HCT116 (cell line): Measurements from ENCODE around the gene CEMIP2.

Experiments
- CEBPB ChIP-seq: IDR thresholded peaks from 2 replicates; pipeline ENCODE4 v1.6.1; 2012; ENCODE audit warnings: low read depth
- CTCF ChIP-seq, 3 experiments: fragments of 200-600 bp in 1 of 3; sonication (generic) in 1 of 3; IDR thresholded peaks in 2 of 3; conservative IDR thresholded peaks in 1 of 3; 2 replicates each; pipeline ENCODE4 v1.5.1; 2012 to 2017; ENCODE audit warnings: low read depth in 2 of 3, low read length in 2 of 3, antibody characterized with exemption in 1 of 3, borderline replicate concordance in 1 of 3, control low read depth in 1 of 3, mild to moderate bottlenecking in 1 of 3, mixed read lengths in 1 of 3, mixed run types in 1 of 3, moderate library complexity in 1 of 3; ENCODE audit not compliant: insufficient read depth in 1 of 3
- EZH2 ChIP-seq: fragments of 200-600 bp; sonication (generic); IDR thresholded peaks from 2 replicates; pipeline ENCODE4 v1.6.1; 2017; ENCODE audit warnings: antibody characterized with exemption, mixed run types
- JUND ChIP-seq: IDR thresholded peaks from 2 replicates; pipeline ENCODE4 v1.6.1; 2012
- POLR2A ChIP-seq: IDR thresholded peaks from 2 replicates; pipeline ENCODE4 v1.7.0; 2011; ENCODE audit warnings: borderline replicate concordance; ENCODE audit not compliant: insufficient read depth, insufficient read length; ENCODE audit errors: extremely low read depth
- POLR2AphosphoS5 ChIP-seq: IDR thresholded peaks from 2 replicates; pipeline ENCODE4 v1.6.1; 2011; ENCODE audit warnings: mild to moderate bottlenecking, low read depth, low read length, moderate library complexity
- RAD21 ChIP-seq: IDR thresholded peaks from 2 replicates; pipeline ENCODE4 v1.6.1; 2012; ENCODE audit warnings: low read depth, mild to moderate bottlenecking
- REST ChIP-seq: IDR thresholded peaks from 2 replicates; pipeline ENCODE4 v1.6.1; 2012; ENCODE audit warnings: low read depth
- TCF7L2 ChIP-seq: IDR thresholded peaks from 2 replicates; pipeline ENCODE4 v1.7.0; 2011; ENCODE audit warnings: borderline replicate concordance, inconsistent platforms; ENCODE audit not compliant: insufficient read depth, insufficient read length; ENCODE audit errors: extremely low read depth
- YY1 ChIP-seq: IDR thresholded peaks from 2 replicates; pipeline ENCODE4 v1.6.1; 2011; ENCODE audit warnings: low read length, low read depth, moderate library complexity, mild to moderate bottlenecking; ENCODE audit not compliant: insufficient replicate concordance; ENCODE audit errors: extremely low read depth
- ZFX ChIP-seq: fragments of 450-650 bp; IDR thresholded peaks from 2 replicates; pipeline ENCODE4 v1.6.1; 2017
- ZNF274 ChIP-seq: fragments of 200-500 bp; sonication (Bioruptor generic); IDR thresholded peaks from 2 replicates; pipeline ENCODE4 v1.6.1; 2014; ENCODE audit warnings: mild to moderate bottlenecking, low read depth, low read length, inconsistent platforms
- TF ChIP-seq, protein P1 (sequence below): IDR thresholded peaks from 2 replicates; pipeline ENCODE4 v1.6.1; 2012

DNA sequence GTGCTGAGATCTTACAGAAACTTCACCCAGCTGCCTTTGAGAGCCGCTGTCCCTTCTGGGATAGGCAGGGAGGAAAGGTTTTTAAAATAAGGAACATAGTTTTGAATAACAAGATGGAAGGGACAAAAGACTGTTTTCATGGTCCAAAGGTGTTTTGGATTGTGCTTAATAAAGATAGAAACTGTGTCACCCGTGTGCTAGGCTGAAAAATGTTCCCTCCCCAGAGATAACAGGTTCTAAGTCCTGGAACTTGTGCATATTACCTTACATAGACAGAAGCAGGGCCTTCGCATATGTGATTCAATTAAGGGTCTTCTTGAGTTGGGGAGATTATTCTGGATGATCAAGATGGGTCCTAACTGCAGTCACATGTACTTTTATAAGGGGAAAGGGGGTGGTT is 1.9 kb upstream of the CEMIP2 start:
- TF ChIP-seq ZNF274 (no peak), RAD21 (no peak), POLR2A (no peak), REST (no peak), POLR2AphosphoS5 (no peak), JUND (no peak), EZH2 (no peak), CTCF (IDR thresholded peaks at IDR 0.05 in 2 of 3, conservative IDR thresholded peaks at IDR 0.05 in 1 of 3; ENCODE audit: borderline replicate concordance in 1 of 3, insufficient read depth in 1 of 3, low read depth in 2 of 3, low read length in 2 of 3) (no peak), YY1 (no peak), CEBPB (no peak), TCF7L2 (no peak), ZFX (no peak)
- TF ChIP-seq, protein P1, sequence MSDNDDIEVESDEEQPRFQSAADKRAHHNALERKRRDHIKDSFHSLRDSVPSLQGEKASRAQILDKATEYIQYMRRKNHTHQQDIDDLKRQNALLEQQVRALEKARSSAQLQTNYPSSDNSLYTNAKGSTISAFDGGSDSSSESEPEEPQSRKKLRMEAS, result no peak
